Measurements from ENCODE around the gene SMOC1.

SMOC1 gene

GRCh38 chr14:69987406-69988121 lies 108.3 kb downstream of the SMOC1 start:
- no peak for FAIRE-seq

GRCh38 chr14:69988979-69989378 lies 109.8 kb downstream of the SMOC1 start:
- no peak for FAIRE-seq

- no peak for FAIRE-seq
Measured at GRCh38 chr14:69989622-69990021, 110.4 kb downstream of the SMOC1 start.

GRCh38 chr14:69990323-69990722 lies 111.1 kb downstream of the SMOC1 start:
- FAIRE-seq, result no peak

- FAIRE-seq, result no peak
Measured at GRCh38 chr14:69991422-69991821, 112.2 kb downstream of the SMOC1 start.

- no peak for FAIRE-seq
Measured at GRCh38 chr14:69992564-69992963, 113.3 kb downstream of the SMOC1 start.

- FAIRE-seq, result no peak
Measured at GRCh38 chr14:69993326-69993725, 114.1 kb downstream of the SMOC1 start.

GRCh38 chr14:69994002-69994401 lies 114.8 kb downstream of the SMOC1 start:
- FAIRE-seq, result no peak

- no peak for FAIRE-seq
Measured at GRCh38 chr14:69996216-69996615, 117.0 kb downstream of the SMOC1 start.

GRCh38 chr14:69997849-69998248 lies 118.6 kb downstream of the SMOC1 start:
- FAIRE-seq, result no peak

GRCh38 chr14:69999261-69999674 lies 120.1 kb downstream of the SMOC1 start:
- FAIRE-seq, result no peak

GRCh38 chr14:70000601-70001000 lies 121.4 kb downstream of the SMOC1 start:
- FAIRE-seq, result no peak

GRCh38 chr14:70002589-70003346 lies 123.6 kb downstream of the SMOC1 start:
- FAIRE-seq, result no peak

GRCh38 chr14:70004791-70005190 lies 125.6 kb downstream of the SMOC1 start:
- no peak for FAIRE-seq

GRCh38 chr14:70005281-70005805 lies 126.1 kb downstream of the SMOC1 start:
- no peak for FAIRE-seq

GRCh38 chr14:70006699-70007098 lies 127.5 kb downstream of the SMOC1 start:
- no peak for FAIRE-seq

- FAIRE-seq, result no peak
Measured at GRCh38 chr14:70008284-70009262, 129.4 kb downstream of the SMOC1 start.

- FAIRE-seq, result no peak
Measured at GRCh38 chr14:70009961-70010360, 130.7 kb downstream of the SMOC1 start.

- no peak for FAIRE-seq
Measured at GRCh38 chr14:70011098-70011497, 131.9 kb downstream of the SMOC1 start.

- FAIRE-seq, result no peak
Measured at GRCh38 chr14:70011708-70012107, 132.5 kb downstream of the SMOC1 start.

GRCh38 chr14:70013271-70013873 lies 134.2 kb downstream of the SMOC1 start:
- FAIRE-seq, result no peak

- no peak for FAIRE-seq
Measured at GRCh38 chr14:70014406-70015095, 135.3 kb downstream of the SMOC1 start.

Data from TTC549 (cell line).